ENCODE results near the gene CYFIP2.
A peak's percentile ranks its signal among the peaks of the same experiment; 100 is the strongest.

Gene CYFIP2

GRCh38 chr5:157328277-157328912 lies 62.5 kb downstream of the CYFIP2 start:
- DNase-seq: peak; percentile 88

- no peak for DNase-seq
Measured at GRCh38 chr5:157331807-157332206, 65.9 kb downstream of the CYFIP2 start.

GRCh38 chr5:157335534-157336422 lies 69.9 kb downstream of the CYFIP2 start:
- DNase-seq: no peak

- DNase-seq: no peak
Measured at GRCh38 chr5:157336423-157336744, 70.5 kb downstream of the CYFIP2 start.

- DNase-seq: no peak
Measured at GRCh38 chr5:157339409-157339808, 73.5 kb downstream of the CYFIP2 start.

GRCh38 chr5:157342822-157343402 lies 77.0 kb downstream of the CYFIP2 start:
- peak; percentile 63 for DNase-seq

GRCh38 chr5:157343842-157344790 lies 78.2 kb downstream of the CYFIP2 start:
- DNase-seq: no peak

- DNase-seq: no peak
Measured at GRCh38 chr5:157345067-157345466, 79.1 kb downstream of the CYFIP2 start.

GRCh38 chr5:157345485-157345884 lies 79.6 kb downstream of the CYFIP2 start:
- DNase-seq: no peak

GRCh38 chr5:157347301-157348048 lies 81.6 kb downstream of the CYFIP2 start:
- no peak for DNase-seq

- no peak for DNase-seq
Measured at GRCh38 chr5:157348049-157348400, 82.1 kb downstream of the CYFIP2 start.

- DNase-seq: no peak
Measured at GRCh38 chr5:157350939-157351801, 85.2 kb downstream of the CYFIP2 start.

GRCh38 chr5:157351802-157352092 lies 85.8 kb downstream of the CYFIP2 start:
- DNase-seq: no peak

GRCh38 chr5:157352756-157353340 lies 86.9 kb downstream of the CYFIP2 start:
- no peak for DNase-seq

- DNase-seq: peak; percentile 9
Measured at GRCh38 chr5:157354800-157355199, 88.9 kb downstream of the CYFIP2 start.

- DNase-seq: no peak
Measured at GRCh38 chr5:157356576-157356975, 90.7 kb downstream of the CYFIP2 start.

- DNase-seq: no peak
Measured at GRCh38 chr5:157357823-157358222, 91.9 kb downstream of the CYFIP2 start.

GRCh38 chr5:157358871-157359270 lies 92.9 kb downstream of the CYFIP2 start:
- no peak for DNase-seq

- DNase-seq: no peak
Measured at GRCh38 chr5:157359356-157360055, 93.6 kb downstream of the CYFIP2 start.

- no peak for DNase-seq
Measured at GRCh38 chr5:157362012-157362411, 96.1 kb downstream of the CYFIP2 start.
